Nephron progenitor cell (in vitro differentiated cells): ENCODE data around the gene AKR1C2.
"Not testable (repeated sequence)": the region's sequence is repeated elsewhere in the genome, so short reads cannot be mapped to it uniquely, and the experiment has no call there.

Experiments
- DNase-seq: peaks from one replicate; pipeline ENCODE4 v3.0.0; 2021
- H3K27ac Mint-ChIP-seq: 2 replicates; pipeline ENCODE4 v1.8.0; 2021; ENCODE audit warnings: mild to moderate bottlenecking, moderate library complexity, mixed read lengths
- H3K27me3 Mint-ChIP-seq: 2 replicates; pipeline ENCODE4 v1.8.0; 2021; ENCODE audit warnings: mild to moderate bottlenecking, low read depth, mixed read lengths; ENCODE audit not compliant: poor library complexity
- H3K36me3 Mint-ChIP-seq: 2 replicates; pipeline ENCODE4 v1.8.0; 2021; ENCODE audit warnings: low read depth, mixed read lengths
- H3K4me1 Mint-ChIP-seq: 2 replicates; pipeline ENCODE4 v1.8.0; 2021; ENCODE audit warnings: mixed read lengths
- H3K4me3 Mint-ChIP-seq: 2 replicates; pipeline ENCODE4 v1.8.0; 2021; ENCODE audit warnings: mild to moderate bottlenecking, moderate library complexity, mixed read lengths
- H3K9me3 Mint-ChIP-seq: 2 replicates; pipeline ENCODE4 v1.8.0; 2021; ENCODE audit warnings: mild to moderate bottlenecking, moderate library complexity, mixed read lengths
- CTCF ChIP-seq: fragments of 200-600 bp; sonication (generic); IDR thresholded peaks from 2 replicates; pipeline ENCODE4 v1.5.0; 2021; ENCODE audit warnings: antibody characterized with exemption

The AKR1C2 gene

GRCh38 chr10:4962876-4963814 lies 40.5 kb downstream of the AKR1C2 start, which contains the start of gene AKR1C1:
TSS of gene AKR1C1 (plus strand) at chr10:4963415. CDS start at chr10:4963445, 30 bp downstream.
- not testable (repeated sequence) for H3K36me3 Mint-ChIP-seq, DNase-seq, H3K27ac Mint-ChIP-seq, H3K4me1 Mint-ChIP-seq, H3K27me3 Mint-ChIP-seq
- Mint-ChIP-seq H3K4me3 (peak within 1 kb of the TSS; percentile 72), H3K9me3 (peaks cover 14% of the 10 kb centered on the region)

DNA sequence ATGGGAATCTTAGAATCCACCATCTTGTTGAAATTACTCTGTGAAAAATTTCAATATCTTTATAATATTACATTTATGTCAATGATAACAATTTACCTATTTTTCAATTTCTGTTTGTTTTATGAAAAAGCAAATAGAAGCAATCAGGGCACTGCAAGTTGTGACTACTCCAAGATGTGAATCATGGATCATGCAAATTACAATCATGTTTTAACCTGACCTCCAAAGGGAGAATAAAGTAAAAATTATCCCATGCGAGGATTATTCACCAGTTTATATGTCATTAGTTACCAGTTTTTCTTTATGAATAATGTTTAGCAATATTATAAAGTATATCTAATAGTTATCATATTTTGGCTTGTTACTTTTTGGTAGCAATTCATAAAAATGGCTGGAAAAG lies 41.3 kb downstream of the AKR1C2 start:
- H3K36me3 Mint-ChIP-seq, DNase-seq, H3K27me3 Mint-ChIP-seq, H3K4me1 Mint-ChIP-seq, H3K27ac Mint-ChIP-seq, H3K4me3 Mint-ChIP-seq: not testable (repeated sequence)
- H3K9me3 Mint-ChIP-seq, result peaks cover 14% of the 10 kb centered on the region

- H3K27ac Mint-ChIP-seq, H3K36me3 Mint-ChIP-seq, H3K4me1 Mint-ChIP-seq, H3K27me3 Mint-ChIP-seq, H3K4me3 Mint-ChIP-seq, DNase-seq: not testable (repeated sequence)
- H3K9me3 Mint-ChIP-seq, result peaks cover 18% of the 10 kb centered on the region
These were observed 42.1 kb downstream of the AKR1C2 start for GRCh38 chr10:4961558-4961957.

- not testable (repeated sequence) for H3K27me3 Mint-ChIP-seq, H3K4me3 Mint-ChIP-seq
These were observed 46.6 kb downstream of the AKR1C2 start for GRCh38 chr10:4956955-4957645.

GRCh38 chr10:4956088-4956487 lies 47.6 kb downstream of the AKR1C2 start:
- H3K4me1 Mint-ChIP-seq, H3K27ac Mint-ChIP-seq, H3K36me3 Mint-ChIP-seq, H3K27me3 Mint-ChIP-seq, H3K9me3 Mint-ChIP-seq, H3K4me3 Mint-ChIP-seq, DNase-seq: not testable (repeated sequence)

More at GRCh38 chr10:4956955-4957645, 46.6 kb downstream of the AKR1C2 start:
- H3K27ac Mint-ChIP-seq, DNase-seq, H3K4me1 Mint-ChIP-seq, H3K36me3 Mint-ChIP-seq: not testable (repeated sequence)
- H3K9me3 Mint-ChIP-seq, result peaks cover 14% of the 10 kb centered on the region

DNA sequence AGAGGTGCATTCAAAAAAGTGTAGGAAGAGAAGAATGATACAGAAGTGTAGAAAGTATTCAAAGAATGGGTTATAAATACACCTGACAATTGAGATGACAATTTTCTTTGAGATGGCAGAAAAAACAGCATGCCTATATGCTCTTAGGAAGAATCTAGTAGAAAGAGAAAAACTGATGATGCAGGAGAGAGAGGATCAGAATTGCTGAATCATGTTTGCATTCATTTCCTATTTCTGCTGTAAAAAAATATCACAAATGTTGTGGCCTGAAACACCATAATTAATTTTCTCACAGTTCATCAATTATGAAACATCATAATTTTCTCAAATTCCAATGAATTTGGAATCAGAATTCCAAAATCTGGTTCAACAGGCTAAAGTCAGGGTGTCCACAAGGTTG lies 50.3 kb downstream of the AKR1C2 start:
- no peak for TF ChIP-seq CTCF
- no peak for DNase-seq
- H3K27me3 Mint-ChIP-seq, result no peaks in the 10 kb centered on the region
- H3K36me3 Mint-ChIP-seq, result no peaks in the 10 kb centered on the region
- peaks cover 9% of the 10 kb centered on the region for H3K9me3 Mint-ChIP-seq
- no peak overlapping the region for H3K4me3 Mint-ChIP-seq
- no peaks in the 10 kb centered on the region for H3K4me1 Mint-ChIP-seq
- H3K27ac Mint-ChIP-seq, result no peak overlapping the region

- not testable (repeated sequence) for DNase-seq, H3K4me1 Mint-ChIP-seq, H3K9me3 Mint-ChIP-seq, H3K27me3 Mint-ChIP-seq, H3K27ac Mint-ChIP-seq, H3K4me3 Mint-ChIP-seq, H3K36me3 Mint-ChIP-seq
These were observed 52.0 kb downstream of the AKR1C2 start for GRCh38 chr10:4951512-4952162.

GRCh38 chr10:4947635-4948596 lies 55.7 kb downstream of the AKR1C2 start:
- Mint-ChIP-seq H3K36me3 (no peaks in the 10 kb centered on the region), H3K27me3 (peaks cover 2% of the 10 kb centered on the region), H3K9me3 (peaks cover 13% of the 10 kb centered on the region), H3K27ac (no peak overlapping the region), H3K4me3 (no peak overlapping the region), H3K4me1 (peaks cover 12% of the 10 kb centered on the region)
- no peak for DNase-seq
- no peak for TF ChIP-seq CTCF
